Omental fat pad (tissue), 4 donors: ENCODE measurements around the gene APLF. TPM values are rescaled to one million over a fixed set of nuclear protein-coding genes. Genes with fewer than 3 reads are reported as not detected.
"Not testable (repeated sequence)": the region's sequence is repeated elsewhere in the genome, so short reads cannot be mapped to it uniquely, and the experiment has no call there.

Source experiments
- ATAC-seq: fragments of 150-250 bp; one replicate; pipeline ENCODE4 v1.9.1; 2016; ENCODE audit warnings: mild to moderate bottlenecking, moderate library complexity; ENCODE audit not compliant: low FRiP score
- DNase-seq: peaks from one replicate; pipeline ENCODE4 v3.0.0-alpha.2; 2019; ENCODE audit warnings: low spot score
- total RNA-seq, 4 donors: library from RNA; depleted of rRNA; stranded (reverse); fragments of >200 nt; gene quantifications; one replicate each; pipeline ENCODE4 v1.1.0, GENCODE V29; 2016
- TF ChIP-seq, protein P1 (sequence below), 3 donors: fragments of 450-650 bp; IDR thresholded peaks; one replicate each; pipeline ENCODE4 v1.5.1; 2016 to 2017; ENCODE audit warnings: antibody characterized with exemption in 3 of 3, mild to moderate bottlenecking in 3 of 3, moderate library complexity in 2 of 3

The APLF gene
- total RNA-seq, 4 donors from 2014 or later = 6.0 to 12.3 (median 9.4) TPM

DNA sequence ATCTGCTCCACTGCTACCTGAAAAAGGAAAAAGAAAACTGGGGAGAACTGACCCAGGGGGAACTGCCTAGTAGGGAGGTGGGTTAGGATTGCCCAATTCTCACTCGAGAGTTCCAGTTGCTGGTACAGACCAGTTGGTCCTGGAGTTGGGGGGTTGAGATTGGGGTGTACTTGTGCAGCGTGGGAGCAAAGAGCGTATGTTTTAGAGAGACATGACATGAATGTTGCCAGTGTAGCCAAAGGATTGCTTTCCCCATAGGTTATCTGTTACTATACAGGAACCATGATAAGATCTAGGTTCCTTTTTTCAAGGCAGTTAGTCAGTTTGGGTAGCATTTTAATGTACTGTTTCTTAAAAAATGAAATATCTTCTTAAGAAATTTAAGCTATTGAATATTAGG, 68.6 kb downstream of the APLF start:
- ATAC-seq (no peak), DNase-seq (no peak)
- TF ChIP-seq, protein P1, sequence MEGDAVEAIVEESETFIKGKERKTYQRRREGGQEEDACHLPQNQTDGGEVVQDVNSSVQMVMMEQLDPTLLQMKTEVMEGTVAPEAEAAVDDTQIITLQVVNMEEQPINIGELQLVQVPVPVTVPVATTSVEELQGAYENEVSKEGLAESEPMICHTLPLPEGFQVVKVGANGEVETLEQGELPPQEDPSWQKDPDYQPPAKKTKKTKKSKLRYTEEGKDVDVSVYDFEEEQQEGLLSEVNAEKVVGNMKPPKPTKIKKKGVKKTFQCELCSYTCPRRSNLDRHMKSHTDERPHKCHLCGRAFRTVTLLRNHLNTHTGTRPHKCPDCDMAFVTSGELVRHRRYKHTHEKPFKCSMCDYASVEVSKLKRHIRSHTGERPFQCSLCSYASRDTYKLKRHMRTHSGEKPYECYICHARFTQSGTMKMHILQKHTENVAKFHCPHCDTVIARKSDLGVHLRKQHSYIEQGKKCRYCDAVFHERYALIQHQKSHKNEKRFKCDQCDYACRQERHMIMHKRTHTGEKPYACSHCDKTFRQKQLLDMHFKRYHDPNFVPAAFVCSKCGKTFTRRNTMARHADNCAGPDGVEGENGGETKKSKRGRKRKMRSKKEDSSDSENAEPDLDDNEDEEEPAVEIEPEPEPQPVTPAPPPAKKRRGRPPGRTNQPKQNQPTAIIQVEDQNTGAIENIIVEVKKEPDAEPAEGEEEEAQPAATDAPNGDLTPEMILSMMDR (IDR thresholded peaks at IDR 0.05) = no peak

DNA sequence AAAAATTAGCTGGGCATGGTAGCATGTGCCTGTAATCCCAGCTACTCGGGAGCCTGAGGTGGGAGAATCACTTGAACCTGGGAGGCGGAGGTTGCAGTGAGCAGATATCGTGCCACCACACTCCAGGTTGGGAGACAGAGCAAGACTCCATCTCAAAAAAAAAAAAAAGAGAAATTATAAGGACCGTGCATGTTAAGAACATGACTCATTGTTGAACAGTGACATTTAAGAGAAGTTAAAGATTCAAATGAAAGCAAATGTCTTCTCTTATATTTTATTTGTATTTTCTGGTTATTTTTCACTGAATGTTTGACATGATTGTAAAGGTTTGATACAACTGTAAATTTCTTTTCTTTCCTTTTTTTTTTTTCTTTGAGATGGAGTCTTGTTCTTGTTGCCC, 69.6 kb downstream of the APLF start:
- TF ChIP-seq, protein P1 (IDR thresholded peaks at IDR 0.05) = no peak
- no peak for ATAC-seq
- no peak for DNase-seq

DNA sequence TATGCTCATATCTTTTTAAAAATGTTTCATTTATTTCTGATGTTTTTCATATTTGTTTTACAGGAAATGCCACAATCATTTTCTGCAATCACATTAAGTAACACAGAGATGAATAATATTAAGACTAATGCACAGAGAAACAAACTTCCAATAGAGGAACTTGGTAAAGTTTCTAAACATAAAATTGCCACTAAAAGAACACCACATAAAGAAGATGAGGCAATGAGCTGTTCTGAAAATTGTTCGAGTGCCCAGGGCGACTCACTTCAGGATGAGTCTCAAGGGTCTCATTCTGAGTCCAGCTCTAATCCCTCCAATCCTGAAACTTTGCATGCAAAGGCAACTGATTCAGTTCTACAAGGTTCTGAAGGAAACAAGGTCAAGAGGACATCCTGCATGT, 70.4 kb downstream of the APLF start:
- TF ChIP-seq, protein P1 (IDR thresholded peaks at IDR 0.05) = no peak
- ATAC-seq = no peak
- DNase-seq = no peak

DNA sequence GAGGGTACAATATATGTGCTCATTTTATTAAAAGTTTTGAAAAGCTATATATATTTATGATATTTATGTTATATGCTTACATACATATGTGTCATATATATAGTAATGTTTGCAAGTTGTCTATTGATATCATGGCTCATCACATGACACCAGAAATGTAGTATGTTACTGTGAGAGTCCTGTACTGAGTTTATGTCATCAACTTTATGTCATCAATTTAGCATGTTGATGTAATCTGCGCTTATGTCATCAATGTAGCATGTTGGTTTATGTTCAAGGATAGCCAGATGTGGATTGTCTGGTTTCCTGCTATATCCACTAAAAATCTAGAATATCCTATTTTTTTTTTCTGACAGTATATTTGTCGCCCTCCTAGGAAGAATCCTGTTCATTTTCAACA, 77.4 kb downstream of the APLF start:
- TF ChIP-seq, protein P1 (IDR thresholded peaks at IDR 0.05) = no peak
- DNase-seq (no peak), ATAC-seq (no peak)

DNA sequence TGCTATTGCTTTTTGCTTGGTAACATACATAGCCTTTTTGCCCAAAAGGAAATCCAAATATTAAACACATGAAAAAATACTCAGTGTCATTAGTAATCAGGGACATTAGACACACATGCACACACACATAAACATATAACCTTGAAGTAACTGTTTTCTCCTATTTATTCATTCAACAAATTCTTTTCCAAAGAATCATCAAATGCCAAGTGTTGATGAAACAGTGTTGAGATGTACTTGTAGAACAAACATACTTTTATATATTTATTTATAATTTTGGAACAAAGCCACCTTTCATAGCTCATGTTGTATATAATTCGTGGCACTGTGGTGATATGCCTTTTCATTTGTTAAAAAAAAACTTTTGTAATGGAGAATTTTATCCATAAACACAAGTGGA, 81.0 kb downstream of the APLF start:
- ATAC-seq = no peak
- DNase-seq = no peak
- TF ChIP-seq, protein P1 (IDR thresholded peaks at IDR 0.05) = no peak

DNA sequence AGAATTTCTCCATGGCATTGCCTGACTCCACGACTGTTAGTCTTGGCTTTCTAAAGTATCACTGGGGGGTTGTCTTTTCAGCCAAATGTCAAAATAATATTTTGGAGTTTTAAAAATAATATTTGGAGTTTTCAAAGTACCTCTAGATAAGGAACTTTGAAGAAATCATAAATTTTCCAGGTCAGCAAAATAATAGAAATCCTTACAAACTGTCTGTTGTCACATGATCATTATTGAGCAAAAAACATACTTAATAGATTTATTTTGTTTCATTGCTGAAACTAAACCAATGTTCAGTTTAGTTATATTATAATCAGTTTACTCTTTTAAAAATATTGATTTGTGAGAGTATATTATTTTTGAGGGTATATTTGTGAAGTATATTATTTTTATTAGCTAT, 85.7 kb downstream of the APLF start:
- TF ChIP-seq, protein P1 (IDR thresholded peaks at IDR 0.05) = no peak
- no peak for ATAC-seq
- DNase-seq = no peak

DNA sequence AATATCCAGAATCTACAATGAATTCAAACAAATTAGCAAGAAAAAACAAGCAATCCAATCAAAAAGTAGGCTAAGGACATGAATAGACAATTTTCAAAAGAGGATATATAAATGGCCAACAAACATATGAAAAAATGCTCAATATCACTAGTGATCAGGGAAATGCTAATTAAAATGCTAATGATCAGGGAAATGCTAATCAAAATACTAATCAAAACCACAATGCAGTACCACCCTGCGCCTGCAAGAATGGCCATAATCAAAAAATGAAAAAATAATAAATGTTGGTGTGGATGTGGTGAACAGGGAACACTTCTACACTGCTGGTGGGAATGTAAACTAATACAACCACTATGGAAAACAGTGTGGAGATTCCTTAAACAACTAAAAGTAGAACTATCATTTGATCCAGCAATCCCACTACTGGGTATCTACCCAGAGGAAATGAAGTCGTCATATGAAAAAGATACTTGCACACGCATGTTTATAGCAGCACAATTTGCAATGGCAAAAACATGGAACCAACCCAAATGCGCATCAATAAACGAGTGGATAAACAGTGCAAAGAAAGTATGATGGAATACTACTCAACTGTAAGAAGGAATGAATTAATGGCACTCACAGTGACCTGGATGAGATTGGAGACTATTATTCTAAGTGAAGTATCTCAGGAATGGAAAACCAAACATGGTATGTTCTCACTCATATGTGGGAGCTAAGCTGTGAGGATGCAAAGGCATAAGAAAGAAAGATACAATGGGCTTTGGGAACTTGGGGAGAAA, 88.2 kb downstream of the APLF start:
- ATAC-seq, DNase-seq: not testable (repeated sequence)
